GM21576 (cell line): ENCODE data around the gene GFAP.
"Not testable (repeated sequence)": the region's sequence is repeated elsewhere in the genome, so short reads cannot be mapped to it uniquely, and the experiment has no call there.

Source experiments
- ATAC-seq: cut with Tn5 transposase; IDR thresholded peaks from one replicate; pipeline ENCODE4 v1.9.1; 2021; ENCODE audit warnings: mild to moderate bottlenecking, moderate library complexity; ENCODE audit not compliant: unreplicated experiment

GFAP gene

DNA sequence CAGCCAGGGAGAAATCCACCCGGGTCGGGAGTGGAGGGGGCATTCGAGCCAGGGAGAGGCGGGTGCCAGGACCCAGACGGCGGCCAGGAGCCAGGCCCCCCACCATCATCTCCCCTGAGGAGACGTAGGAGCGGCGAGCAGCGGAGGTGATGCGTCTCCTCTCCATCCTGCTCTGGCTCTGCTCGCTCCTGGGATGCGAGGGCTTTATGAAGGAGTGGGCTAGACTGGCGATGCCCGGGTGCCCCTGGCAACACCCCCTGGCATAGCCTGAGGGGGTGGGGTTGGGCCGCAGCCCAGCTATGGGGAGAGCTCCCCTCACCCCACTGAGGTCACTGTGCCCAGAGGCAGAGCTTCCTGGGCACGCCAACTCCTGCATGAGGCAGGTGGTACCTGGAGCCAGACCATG lies at the start of gene GFAP:
Gene GFAP (minus strand): TSS at position 180 of the 406 bp plus-strand sequence. CDS start 14 bp downstream, at position 166.
- ATAC-seq = no peak

DNA sequence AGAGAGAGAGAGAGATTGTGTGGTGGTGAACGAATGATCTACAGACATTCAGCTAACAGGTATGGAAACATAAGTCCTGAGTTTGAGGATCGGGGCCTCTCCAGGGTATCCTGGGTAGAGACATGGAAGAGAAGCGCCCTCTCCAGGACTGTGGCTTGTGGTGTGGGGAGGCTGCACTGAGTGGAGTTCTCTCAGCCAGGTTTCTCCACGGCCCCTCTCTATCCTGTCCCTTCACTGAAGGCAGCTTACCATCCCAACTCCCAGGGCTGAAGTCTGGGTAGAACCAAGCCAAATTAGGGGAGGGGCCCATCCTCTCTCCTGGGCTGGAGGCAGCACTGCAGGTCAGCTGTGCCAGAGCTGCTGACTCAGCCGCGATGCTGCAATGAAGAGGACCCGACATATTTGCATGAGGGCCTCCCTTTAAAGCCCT lies 46.6 kb upstream of the GFAP start:
- ATAC-seq = no peak

DNA sequence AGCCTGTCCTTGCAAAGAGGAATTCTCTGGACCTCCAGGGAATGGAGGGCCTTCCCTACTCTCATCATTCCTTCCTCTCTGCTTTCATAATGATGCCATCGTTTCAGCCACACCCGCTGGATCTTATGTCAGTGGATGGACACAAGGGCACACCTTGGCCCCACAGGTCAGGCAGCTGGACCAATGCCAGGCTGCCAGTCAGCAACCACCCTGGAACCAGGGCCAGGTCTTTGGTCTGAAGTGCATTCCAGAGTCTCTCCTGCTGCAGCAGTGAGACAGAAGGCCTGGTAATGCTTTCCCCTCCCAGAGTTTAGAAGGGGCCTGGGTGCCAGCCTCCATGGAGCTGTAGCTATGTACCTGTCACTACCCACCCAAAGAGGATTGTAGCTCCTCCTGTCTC lies 45.4 kb upstream of the GFAP start:
- no peak for ATAC-seq

DNA sequence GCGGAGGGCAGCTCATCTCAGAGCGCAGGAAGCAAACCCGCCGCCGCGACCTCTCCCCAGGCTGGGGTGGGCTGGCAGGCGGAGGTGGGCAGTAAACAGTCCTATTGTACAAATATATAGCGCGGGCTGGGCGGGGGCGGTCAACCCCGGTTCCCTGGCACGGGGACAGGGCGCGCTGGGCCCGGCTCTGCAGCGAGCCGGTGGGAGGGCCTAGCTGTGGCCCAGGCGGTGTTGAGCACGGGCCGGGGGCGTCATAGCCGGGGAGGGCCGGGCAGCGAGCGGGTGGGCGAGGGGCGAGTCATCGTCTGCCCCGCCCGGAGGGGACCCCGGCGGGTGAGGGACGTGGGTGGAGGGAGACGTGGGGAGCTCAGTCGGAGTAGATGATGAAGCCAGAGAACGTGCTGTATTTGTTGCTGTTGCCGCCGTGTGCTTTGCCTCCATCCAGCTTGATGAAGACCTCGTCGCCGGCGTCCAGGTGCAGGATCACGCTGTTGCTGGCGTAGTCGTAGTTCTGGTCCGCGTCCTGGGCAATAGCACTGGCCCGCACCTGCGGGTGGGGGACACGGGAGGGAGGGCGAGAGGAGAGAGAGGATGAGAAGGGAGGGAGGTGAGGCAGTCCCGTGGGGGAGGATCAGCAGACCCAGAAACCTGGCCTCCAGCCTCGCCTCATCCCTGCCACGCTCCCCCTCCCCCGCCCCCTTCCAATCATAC lies 44.7 kb upstream of the GFAP start:
- no peak for ATAC-seq

DNA sequence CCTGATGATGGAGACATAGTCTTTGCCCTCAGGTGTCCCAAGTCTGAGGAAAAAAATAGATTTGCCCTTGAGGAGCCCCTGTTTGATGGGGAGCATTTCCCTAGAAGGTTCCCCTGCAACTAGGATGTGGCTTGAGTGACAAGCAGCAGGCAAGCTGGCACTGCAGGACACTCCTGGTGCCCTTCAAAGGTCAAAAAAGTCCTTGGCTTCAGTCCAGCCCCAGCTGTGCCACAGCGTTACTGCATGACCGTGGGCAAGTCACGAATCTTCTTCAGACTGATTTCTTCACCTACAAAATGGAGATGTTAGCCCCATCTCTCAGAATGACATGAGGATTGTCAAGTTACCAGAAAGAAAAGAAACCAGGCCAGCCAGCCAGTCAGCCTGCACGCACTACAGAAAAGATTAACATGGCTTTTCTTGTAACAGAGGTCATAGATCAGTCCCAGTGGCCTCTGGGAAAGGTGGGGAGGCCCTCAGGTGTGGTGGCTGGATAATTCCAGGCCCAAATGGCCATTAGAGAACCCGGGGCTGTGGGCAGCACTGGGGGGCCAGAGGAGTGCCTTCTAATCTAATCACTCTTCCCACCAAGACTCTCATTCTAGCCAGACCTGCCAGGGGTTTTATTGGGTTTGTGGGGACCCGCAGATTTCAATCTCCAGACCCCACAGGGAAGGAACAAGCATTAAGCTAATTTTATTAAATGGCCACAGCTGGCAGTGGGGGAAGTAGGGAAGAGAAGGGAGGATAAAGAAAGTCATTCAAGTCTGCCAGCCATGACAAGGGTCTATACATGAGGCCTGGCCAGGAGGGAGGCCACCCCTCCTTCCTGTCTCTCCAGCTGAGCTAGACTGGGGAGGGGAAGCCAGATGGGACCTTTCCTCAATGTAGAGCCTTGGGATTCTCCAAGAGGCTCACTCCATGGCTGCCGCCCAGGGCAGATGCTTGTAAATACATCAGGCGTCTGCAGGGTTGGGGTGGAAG lies 42.0 kb upstream of the GFAP start:
- no peak for ATAC-seq

DNA sequence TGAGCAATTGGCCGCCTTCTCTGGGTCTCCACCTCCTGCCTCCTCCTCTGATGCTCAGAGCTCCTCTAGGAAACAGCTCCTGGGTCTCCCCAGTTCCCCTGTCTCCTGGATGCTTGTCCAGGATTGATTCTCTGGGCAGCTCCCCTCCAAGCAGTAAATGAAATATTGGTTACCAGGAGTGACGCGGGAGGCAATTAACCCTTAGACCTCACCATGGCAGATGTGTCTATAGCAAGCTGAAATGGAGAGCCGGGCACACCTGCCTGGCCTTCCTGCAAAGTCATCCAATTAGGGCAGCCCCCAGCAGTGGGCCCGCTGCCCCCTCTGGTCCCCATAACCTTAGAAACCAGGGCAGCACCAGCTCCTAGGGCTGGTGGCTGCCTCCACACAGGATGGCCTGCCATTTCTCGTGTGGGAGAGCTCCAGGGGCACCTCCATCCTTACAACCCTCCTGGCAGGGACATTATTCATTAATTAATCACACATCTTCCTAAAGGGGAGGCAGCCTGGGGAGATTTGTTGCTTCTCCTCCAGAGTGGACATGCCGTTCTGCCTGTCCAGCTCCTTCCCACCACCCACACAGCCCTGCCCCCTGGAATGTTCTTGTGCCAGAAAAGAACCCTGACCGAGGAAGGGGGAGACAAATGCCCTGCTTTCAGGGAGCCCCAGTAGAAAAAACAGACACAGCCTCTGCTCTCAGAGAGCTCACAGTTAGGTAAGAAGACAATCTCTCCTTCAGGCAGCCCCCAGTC lies 40.5 kb upstream of the GFAP start:
- ATAC-seq = no peak

DNA sequence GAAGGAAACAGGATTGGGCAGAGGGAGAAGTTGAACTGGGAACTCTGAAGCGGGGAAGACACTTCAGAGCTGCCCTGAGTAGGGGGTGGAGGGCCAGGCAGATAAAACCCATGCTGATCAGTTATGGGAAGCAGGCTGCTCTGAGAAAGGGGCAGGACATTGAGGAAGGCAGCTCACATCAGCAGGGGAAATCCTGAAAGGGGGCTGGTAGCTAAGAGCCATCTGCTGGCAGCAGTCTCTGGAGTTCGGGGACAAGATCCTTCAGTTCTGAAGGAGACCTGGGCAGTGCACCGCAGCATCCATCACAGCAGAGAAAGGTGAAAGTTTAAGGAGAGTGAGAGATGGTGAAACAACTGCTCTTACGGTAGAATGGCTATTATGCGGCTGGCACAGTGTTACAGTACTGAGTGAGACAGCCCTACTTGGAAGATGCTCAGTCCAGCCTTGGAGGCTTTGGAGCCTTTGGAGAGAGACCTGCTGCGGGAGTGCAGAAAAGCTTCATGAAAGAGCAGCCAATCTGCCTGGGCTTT lies 37.7 kb upstream of the GFAP start:
- ATAC-seq = no peak

DNA sequence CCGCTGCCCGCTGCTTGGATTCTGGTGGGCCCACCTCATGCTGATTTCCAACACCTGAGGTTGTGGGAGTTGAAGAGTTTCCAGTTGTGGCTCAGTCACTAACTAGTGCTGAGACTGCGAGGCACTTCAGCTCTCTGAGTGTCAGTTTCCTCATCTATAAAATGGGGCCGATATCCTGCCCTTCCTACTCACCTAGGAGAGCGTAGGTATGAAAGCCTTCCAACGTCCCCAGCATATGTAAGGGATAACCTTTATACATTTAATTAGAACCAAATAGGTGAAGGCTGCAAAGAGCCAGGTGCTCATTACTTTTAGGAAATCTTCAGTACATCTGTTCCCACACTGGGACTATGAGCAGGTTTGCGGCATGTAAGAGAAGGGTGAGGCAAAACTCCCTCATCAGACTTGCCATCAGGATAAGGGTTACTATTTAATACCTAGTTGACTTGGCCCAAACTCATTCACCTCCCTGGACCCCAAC lies 33.1 kb upstream of the GFAP start:
- no peak for ATAC-seq

DNA sequence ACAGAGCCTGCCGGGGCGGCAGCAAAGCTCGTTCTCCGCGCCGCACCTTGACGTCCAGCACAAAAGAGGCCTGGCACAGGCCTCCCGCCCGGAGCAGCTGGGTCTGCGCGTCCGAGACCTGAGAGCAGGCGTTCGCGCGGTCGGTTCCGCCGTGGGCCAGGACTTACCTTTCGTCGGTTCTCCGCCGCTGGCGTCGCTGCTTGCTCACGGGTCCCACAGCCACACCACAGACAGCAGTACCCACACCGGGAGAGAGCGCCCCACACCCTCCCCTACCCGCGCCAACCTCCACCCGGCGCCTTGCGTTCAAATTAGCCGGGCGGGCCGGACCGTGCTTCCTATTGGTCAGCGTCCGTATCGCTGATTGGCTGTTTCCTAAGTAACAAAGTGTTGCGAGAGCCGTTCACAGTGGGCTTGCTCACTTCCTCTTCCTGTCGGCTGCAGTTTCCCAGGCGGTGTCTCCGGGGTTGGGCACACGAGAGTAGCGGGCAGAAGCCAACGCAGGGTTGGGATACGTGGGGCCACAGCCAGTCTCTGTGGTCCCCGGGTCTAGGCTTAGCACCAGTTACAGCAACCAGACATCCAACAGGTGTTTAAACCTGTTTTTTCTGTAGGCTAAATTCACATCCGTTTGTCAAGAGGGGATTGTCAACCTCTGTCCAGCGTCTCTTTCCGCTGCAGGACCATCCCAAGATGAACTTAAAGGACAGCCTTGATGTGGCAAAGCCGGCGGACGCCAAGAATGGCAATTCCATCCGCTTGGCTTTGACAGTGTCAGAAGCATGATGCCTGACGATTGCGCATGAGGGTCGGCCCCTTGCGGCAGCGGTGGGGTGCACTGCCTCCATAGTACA lies 32.4 kb upstream of the GFAP start, which contains the start of gene KIF18B:
Gene KIF18B (minus strand): TSS at position 313 of the 854 bp plus-strand sequence. CDS start 11,429 bp downstream, outside the sequence.
- peak; percentile 90 for ATAC-seq

DNA sequence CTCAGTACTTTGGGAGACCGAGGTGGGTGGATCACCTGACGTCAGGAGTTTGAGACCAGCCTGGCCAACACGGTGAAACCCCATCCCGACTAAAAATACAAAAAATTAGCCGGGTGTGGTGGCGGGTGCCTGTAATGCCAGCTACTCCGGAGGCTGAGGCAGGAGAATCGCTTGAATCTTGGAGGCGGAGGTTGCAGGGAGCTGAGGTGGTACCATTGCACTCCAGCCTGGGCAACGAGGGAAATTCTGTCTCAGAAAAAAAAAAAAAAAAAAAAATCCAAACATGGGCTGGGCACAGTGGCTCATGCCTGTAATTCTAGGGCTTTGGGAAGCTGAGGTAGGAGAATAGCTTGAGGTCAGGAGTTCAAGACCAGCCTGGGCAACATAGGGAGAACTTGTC lies 30.4 kb upstream of the GFAP start:
- ATAC-seq = not testable (repeated sequence)

DNA sequence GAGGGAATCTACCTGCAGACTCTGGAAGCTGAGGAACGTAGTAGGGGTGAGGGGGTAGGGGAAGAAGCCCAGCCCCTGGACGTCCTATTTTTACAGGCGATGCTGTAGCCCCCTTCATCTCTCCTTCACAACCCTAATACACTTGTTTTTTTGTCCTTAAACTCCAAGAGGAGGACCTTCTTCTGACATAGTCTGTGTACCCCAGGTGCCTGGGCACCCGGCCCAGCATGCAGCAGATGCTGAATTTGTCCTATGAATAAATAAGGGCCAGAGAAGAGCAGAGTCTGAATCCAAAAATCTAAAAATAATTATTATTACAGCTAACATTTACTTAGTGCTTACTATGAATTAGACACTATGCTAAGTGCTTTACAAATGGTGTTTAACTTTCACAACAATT lies 27.2 kb upstream of the GFAP start:
- ATAC-seq = no peak

DNA sequence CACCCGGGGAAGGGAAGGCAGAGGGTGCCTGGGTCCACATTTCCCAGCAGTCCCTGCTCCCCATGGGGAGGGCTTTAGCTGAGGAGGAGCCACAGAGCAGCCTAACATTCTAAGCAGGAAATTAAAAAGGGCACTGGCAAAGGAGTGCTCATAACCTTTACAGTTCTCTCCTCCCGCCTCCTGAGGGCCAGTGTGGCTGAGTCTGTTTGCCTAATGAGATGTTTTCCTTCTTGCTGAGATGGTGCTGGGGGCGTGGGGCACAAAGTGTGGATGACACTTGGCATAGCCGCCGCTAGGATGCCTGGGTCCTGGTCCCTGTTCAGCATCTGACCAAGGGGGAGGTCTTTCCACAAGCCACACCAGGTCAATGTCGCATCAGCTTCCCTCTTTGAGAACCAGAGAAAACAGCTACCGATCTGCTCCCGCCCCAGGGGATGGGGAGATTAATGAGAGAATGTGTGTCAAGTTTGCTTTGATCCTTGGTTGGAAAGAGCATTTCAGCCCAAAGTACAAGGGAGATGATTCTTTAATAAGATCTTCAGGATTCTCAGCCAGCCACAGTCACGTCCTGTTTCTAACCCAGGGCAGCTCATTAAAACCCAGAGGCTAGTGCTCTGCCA lies 26.5 kb upstream of the GFAP start:
- ATAC-seq = no peak

DNA sequence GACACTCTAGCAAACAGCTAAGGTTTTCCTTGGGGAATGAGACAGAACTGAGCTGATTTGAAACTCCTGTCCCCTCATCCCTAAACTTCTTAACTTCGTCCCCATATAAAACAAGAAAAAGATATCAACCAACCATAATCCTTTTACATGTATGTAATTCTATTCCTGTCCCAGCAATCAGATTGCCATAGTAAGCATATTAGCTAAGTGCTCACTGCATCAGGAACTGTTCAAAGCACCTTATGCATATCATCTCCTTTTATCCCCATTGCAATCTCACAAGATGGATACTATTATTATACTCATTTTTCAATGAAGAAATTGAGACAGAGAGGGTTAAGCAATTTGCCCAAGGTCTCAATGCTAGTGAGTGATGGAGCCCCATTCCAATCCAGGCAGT lies 25.5 kb upstream of the GFAP start:
- ATAC-seq = no peak

DNA sequence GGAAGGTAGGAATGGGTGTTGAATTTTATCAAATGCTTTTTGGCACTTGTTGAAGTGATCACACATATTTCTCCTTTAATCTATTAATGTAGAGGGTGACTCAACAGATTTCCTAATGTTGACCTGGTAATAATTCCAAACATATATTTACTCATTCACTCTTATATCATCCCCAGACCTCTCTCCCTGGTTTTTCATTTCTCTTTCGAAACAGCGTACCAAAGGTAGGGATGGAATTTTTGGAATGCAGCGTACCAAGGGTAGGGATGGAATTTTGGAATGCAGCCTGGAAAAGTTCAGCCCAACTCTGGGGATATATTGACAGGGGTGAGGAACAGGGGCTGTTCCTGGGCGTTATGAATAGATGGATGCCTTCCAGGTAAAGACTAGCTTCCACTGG lies 25.0 kb upstream of the GFAP start:
- ATAC-seq = no peak

DNA sequence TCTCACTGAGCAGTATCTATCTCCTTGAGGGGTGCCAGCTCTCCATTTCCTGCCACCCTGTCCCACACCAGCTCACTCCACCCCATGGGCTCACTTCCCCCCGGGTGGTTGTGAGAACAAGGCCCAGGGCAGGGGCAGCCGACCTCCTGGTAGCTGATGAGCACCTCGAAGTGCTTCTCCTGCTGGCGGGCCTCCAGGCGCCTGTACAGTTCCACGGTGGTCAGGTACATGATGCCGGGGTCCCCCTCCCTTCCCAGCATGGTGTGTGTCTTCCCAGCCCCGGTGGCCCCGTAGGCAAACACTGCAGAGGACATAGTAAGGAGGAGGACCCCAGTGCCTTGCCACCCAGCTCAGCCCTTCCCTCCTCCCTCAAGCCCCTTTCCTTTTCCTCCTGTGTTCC lies 19.8 kb upstream of the GFAP start:
- no peak for ATAC-seq

DNA sequence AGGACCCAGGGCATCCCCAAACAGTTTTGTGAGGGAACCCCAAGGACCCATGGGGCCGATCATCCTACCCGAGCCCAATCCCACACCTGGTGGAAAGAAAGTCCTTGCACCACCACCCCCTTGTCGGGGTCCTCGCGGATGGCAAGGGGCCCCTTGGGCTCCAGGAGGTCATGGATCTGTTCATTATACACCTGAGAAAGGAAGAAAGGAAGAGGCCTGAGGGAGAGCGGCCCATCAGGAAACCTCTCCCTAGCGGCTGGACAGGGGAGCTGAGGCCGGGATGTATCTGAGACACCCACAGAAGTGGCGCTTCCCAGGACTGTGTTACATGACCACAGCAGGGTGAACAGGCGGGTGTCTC lies 19.4 kb upstream of the GFAP start:
- ATAC-seq = no peak

DNA sequence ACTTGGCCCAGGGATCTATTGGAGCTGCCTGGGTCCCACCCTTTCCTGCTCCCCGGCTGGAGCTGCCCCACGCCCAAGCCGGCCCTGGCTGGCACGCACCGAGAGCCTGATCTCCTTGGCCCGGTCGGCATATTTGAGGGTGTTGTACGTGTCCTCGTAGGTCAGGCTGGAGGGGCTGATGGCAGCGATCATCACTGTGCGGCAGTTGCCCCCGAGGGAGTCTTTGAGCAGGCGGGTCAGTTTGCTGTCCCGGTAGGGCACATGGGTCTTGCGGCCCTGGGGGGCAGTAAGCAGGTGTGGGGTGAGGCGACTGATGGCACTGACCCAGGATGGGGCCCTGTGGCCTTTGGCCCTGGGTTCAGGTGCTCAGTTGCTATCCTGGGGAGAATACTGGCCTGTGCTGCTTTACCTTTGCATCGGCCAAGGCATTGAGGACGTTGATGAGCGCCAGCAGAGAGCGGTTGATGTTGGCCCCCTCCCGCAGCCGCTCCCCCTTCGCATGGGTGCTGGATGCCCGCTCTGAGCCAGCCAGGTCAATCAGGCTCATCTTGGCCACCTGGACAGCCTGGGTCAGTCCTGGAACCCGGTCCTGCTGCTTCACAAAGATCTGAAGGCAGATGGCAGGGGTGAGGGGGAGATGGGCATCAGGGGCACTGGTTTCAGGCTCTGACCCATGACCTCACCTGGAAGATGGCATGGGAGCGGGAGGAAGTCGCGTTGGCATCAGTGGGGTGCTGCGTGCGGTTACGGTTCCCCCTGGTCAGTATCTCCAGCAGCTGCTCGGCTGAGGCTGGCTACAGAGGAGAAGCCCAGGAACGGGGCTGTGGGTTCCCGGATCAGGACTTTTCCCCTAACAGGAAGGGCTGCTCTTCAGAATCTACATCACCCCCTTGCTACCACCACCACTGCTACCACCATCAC lies 18.8 kb upstream of the GFAP start:
- ATAC-seq = no peak

DNA sequence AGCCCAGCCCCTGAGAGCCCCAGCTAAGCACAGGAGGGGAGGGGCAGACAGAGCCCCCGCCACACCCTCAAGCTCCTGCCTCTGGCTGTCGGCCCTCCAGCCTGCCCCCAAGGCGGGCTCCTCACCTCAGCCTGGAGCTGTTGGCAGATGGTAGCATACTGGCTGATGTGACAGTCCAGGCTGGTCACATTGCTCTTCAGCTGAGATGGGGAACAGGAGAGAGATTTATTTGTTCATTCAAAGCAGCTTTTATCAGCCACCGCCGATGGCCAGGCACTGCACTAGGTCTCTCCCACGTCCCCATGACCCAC lies 17.4 kb upstream of the GFAP start:
- ATAC-seq = no peak
